Activated CD8-positive, alpha-beta memory T cell treated with anti-CD3 and anti-CD28 coated beads for 24 hours (primary cell): Measurements from ENCODE around the gene KLK13.

ENCODE experiments used
- DNase-seq: peaks from one replicate; pipeline ENCODE4 v3.0.0-alpha.2; 2020

KLK13 gene

DNA sequence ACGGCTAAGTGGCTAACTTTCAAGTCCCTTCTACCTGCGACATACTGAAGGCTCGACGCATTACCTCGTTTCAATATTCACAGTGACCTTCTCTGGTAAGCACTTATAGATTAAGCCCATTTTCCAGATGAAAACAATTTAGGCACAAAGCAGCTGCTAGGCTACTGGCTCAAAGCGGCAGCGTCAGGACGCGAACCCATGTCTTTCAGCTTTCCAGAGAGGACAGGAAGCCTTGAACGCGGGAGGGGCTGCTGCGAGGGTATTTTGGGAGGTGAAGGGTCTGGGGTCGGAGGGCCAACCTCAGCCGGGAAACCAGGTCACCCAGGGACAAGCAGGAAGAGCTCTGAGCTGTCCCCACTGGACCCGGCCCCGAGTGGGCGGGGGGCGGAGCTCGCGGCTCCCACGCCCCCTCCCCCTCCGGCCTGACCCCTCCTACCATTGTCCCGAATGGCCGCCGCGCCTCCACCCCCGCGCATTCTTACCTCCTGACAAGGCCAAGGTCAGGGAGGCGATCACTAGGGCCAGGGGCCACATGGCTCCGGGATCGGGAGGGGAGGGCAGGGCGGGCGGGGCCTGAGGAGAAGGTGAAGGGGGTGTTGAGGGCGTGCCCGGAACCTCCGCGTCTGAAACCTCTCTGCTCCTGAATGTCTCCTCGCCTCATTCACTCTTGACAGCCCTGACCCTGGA is at the start of gene KLK13:
KLK13 (minus strand) TSS at position 559 of the 687 bp plus-strand sequence; CDS start at position 534, 25 bp downstream.
- DNase-seq = no peak

DNA sequence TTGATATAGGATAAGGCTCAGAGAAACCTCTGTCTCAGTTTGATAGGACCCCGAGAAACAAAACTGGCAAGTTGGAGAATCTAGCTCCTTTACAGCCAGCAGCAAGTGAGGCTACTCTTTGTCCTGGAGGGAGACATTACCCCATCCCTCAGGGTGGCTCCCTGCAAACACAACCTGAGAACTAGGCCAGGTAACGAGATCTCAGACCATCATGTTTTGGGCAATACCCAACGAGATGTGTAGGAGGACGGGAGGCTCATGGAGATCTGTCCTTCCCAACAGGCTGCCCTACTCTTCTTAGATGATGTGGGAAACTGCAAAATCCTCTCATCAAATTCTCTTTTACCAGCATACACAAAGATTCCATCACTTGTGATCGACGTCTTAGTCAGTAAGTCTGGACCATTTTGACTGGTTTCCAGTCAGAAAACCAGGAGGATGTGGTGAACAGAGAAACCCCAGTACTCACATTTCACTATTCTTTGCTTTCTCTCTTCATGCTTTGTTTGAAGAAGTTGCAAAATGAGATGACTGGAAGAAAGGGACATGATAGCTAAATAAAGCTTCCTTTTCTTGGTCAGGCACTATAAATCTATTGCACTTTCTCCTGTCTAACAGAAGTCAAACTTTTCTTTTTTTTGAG is 49.3 kb upstream of the KLK13 start:
- no peak for DNase-seq

GRCh38 chr19:51111606-51112005 is 46.7 kb upstream of the KLK13 start:
- DNase-seq = no peak

DNA sequence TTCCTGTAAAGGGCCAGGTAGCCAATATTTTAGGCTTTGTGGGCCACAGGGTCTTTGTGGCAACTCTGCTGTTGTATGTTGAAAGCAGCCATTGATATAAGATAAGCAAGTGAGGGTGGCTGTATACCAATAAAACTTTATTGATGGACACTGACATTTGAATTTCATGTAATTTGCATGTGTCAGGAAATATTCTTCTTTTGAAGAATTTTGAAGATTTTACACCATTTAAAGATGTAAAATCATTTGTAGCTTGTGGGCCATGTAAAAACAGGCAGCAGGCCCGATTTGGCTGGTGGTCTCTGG is 45.7 kb upstream of the KLK13 start:
- no peak for DNase-seq

- no peak for DNase-seq
Observed at GRCh38 chr19:51108805-51109146, 43.9 kb upstream of the KLK13 start.

DNA sequence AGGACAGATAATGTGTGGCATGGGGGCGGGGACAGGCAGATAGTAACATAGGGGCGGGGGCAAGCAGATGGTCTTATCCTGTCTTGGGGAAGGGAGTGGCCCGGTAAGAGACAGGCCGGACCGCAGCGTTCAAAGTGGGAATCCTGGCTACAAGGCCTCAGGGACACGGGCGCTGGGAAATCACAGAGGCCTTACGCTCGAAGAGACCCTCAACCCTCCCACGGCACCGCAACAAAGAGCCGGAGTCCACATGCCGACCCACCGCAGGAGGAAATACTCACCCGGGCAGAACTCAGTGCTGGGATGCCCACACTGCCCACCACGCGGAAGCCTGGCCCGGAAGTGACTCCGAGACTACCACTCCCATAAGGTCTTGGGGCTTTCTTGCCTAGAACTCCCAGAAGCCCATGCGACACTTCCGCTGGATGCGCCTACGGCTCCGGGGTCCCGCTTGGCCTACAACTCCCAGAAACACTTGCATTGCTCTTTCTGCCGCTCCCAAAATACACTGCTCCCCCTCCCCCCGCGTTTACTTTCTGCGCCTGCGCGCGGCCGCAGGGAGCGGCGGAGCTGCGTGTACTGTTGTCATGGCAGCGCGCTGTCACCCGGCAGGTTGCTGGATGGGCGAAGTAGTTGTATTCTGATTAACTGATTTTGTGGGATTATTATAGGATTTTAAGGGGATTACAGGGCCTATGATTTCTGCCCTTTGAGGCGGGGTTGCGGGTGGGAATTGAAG is 43.3 kb upstream of the KLK13 start, which contains the start of gene CTU1:
CTU1 (minus strand) TSS at position 344 of the 739 bp plus-strand sequence. CDS start 3,840 bp downstream, outside the sequence.
- peak; percentile 98 for DNase-seq

GRCh38 chr19:51107406-51108065 is 42.6 kb upstream of the KLK13 start:
- DNase-seq = no peak

DNA sequence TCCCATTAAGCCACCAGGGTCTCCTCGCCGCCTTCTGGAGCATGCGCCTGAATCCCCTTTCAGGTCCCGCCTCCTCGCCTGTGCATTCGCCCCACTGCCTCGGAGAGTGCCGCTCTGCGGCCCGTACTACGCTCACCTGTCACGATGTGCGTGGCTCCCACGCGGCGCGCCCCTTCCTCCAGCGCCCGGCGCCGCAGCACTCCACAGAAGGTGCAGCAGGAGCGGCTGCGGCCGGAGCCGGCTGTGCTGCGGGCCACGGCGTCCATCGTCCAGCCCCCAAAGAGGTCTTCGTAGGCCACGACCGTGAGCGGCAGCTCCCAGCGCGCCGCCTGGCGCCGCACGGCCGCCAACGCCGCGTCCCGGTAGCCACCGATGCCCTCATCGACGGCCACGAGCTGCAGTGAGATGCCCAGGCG is 39.0 kb upstream of the KLK13 start:
- DNase-seq = no peak

- DNase-seq = no peak
Observed at GRCh38 chr19:51102991-51103390, 38.1 kb upstream of the KLK13 start.

DNA sequence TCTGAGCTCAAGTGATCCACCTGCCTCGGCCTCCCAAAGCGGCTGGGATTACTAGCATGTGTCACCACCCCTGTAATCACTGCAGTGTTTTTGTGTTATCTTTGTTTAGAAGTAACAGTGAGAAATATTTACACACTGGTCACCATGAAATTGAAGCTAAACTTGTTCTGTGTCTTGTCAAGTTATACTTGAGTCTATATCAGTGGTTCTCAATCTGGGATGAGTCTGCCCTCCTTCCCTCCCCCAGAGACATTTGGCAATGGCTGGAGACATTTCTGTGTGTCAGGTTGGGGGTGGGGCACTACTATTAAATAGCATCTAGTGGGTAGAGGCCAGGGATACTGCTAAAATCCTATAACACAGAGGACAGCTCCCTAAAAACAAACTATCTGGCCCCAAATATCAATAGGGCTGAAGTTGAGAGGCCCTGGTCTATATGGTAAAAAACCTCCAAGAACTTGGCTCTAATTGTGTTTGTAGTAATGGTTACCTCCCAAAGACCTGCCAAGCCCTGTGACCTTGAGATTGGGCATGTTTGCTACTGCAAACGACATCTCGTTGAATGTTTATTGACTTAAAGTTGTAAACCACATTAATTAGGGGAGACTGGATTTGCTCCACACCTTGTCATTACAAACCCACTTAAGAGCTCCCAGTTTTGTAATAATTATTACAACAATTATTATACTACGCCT is 36.4 kb upstream of the KLK13 start:
- no peak for DNase-seq

DNA sequence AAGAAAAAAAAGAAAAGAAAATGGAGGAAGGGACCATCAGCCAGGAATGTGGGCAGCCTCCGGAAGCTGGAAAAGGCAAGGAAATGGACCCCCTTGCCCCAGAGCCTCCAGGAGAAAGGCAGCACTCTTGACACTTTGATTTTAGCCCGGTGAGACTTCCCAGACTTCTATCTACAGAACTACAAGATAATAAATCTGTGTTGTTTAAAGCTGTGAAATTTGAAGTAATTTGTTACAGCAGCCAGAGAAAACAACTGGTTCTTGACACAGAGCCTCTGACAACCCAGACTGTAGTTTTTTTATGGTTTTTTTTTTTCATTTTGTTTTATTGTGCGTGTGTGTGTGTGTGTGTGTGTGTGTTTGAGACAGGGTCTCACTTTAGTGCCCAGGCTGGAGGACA is 35.7 kb upstream of the KLK13 start:
- no peak for DNase-seq

DNA sequence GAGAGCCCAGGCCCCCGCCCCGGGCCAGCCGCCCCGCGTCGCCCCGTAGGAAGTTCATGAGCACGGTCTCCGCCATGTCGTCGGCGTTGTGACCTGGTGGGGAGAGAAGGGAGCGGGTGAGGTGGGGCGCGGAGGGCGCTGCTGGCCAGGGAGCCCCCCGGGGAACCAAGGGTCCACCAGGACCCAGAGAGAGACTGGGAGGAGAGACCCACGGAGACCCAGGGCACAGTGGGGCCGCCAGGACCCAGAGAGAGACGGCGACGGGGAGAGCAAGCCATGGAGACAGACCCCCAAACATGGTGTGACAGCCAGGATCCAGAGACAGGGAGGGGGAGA is 34.1 kb upstream of the KLK13 start:
- DNase-seq = no peak

DNA sequence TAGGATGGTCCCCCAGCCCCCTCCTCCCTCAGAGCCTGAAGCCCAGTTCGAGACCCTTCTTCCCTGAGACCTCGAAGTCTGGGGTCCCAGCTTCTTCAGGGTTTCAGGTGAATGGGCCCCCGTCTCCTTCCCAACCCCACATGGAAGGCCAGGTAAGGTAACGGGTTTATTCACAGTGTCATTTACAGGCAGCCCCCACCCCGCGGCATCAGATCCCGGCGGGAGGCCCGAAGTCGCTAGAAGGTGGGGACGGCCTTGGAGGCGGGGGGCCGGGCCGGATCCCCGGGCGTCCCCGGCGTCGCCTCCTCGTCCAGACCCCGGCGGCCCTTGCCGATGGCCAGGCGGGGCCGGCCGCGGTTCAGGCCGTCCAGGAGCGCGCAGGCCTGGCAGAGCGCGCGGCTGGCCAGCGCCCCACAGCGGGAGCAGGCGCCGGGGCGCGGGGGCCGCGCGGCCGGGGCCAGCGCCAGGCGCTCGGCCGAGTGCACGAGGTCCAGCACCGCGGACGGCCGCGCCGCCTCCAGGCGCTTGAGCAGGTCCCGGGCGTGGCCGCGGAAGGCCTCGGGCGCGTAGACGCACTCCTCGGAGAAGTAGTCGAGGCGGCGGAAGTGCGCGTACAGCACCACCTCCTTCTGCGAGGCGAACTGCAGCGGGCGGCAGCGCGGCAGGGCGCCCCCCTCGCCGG is 33.6 kb upstream of the KLK13 start:
- DNase-seq = peak; percentile 63

DNA sequence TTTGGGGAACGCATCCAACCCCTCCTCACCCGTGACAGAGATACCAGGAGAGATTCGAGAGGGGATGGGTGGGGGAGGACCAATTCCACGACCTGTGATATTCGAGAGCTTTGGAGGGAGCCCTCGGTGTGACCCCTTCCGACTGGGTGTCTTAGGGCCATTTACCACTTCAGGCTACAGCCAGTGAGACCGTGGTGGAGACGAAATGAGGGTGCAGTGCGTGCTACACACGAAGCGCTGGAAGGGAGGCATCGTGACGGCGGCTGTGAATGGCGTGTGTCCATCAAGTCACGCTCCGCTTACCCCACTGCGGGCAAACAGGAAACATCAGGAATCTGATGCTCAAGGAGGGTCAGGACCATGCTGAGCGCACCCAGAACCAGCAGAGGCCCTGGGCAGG is 32.9 kb upstream of the KLK13 start:
- no peak for DNase-seq

- peak; percentile 88 for DNase-seq
Observed at GRCh38 chr19:51097166-51097738, 32.4 kb upstream of the KLK13 start.

DNA sequence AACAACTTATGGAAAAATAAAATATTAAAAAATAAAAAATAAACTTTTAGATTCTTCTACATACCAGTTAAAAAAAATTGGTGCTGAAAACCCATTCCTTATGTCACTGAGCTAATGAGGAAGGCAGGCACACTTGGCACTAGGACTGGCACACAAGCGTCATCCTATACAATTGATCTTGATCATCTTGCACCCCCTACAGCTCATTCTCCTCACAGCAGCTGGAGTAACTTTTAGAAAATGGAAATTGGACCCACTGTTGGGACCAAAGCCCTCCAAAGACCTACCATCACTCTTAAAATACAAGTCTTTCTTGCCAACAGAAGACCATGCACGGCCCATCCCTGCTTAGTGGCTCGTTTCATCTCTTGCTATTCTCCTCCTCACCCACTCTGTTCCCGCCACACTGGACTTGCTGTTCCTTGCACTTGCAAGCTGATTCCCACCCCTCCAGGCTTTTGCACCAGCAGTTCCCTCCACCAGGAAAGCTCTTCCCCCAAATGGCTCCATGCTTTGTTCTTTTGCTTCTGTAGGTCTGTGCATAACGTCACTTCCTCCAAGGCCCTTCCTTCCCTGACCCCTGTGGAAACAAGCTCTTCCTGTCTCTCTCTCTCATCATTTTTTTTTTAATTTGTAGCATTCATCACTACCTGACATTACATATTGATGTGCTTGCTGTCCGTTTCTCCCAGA is 31.7 kb upstream of the KLK13 start:
- no peak for DNase-seq

DNA sequence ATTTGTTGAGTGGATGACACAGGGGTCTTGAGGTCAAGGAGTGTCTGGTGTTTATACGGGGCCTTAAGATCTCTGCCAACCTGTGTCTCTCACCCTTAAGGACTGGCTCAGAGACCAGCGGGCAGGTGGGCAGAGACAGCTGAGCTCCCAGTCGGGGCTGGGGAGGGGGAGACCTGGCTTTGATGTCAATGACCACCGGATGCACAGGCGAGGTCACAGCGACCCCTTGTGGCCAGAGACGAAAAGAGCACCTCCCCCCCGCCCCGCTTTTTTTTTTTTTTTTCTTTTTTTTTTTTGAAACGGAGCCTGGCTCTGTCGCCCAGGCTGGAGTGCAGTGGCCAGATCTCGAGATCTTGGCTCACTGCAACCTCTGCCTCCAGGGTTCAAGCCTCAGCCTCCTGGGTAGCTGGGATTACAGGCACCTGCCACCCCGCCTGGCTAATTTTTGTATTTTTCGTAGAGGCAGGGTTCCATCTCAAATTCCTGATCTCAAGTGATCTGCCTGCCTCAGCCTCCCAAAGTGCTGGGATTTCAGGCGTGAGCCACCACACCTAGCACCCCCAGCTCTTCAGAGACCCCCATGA is 29.9 kb upstream of the KLK13 start:
- peak; percentile 68 for DNase-seq

DNA sequence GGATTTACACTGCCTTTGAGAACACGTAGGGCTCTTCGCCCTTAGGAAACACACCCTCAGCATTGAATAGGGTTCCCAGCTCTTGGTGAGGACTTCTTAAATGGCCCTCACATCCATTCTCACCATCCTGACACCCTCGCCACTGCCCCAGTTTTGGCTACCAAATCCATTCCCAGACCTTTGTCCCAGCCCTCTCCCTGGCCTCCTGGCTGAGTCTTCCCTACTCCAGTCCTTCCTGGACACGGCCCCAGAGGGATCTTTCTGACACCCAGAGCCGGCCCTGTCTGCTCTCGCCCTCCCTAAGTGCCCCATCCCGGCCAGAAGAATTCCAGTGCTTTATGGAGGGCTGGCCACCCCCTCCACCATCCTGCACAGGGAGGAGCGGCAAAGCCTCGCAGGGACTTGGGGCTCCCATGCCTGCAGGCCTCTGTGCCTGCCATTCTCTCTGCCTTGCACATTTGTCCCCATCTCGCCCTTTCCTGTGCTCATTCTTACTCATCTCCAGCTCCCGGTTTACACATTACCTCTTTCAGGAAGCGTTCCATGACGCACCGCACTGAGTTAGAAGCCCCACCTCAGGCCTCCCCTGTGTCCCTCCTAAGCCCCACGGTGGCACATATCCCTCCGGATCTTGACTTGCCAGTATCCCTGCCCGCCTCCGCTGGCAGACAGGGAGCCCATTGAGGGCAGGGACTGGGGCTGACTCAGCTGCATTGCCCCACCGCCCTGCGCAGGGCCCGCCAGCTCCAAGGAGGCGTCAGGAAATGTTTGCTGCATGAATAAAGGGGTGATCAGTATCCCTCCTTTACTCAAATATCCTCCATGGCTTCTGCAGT is 28.8 kb upstream of the KLK13 start:
- DNase-seq = no peak

DNA sequence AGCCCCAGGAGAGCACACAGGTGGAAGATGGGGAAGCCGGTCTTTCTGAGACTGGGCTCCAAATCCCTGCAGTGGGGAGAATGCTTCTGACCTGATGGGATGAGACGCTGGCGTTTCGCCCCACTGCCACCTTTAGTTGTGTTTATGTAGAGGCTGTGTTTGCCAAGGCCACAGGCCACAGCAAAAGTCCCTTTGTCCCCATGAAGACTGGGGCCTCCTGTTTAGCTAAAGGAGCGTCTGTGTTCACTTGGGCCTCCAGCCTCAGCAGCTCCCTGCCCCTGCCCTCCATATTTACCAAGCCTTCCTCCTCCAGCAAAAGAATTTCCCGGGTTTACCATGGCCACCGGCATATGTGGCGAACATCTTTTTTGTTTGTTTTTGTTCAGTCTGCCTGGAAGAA is 28.2 kb upstream of the KLK13 start:
- no peak for DNase-seq
